Measurements from ENCODE around the gene CPSF4L.

The CPSF4L gene

GRCh38 chr17:73231395-73231794, 30.3 kb downstream of the CPSF4L start:
- DNase-seq, result no peak

- no peak for DNase-seq
These were observed 31.6 kb downstream of the CPSF4L start for GRCh38 chr17:73230088-73230487.

GRCh38 chr17:73228748-73229236, 32.9 kb downstream of the CPSF4L start:
- peak; percentile 9 for DNase-seq

- DNase-seq, result no peak
These were observed 33.7 kb downstream of the CPSF4L start for GRCh38 chr17:73227944-73228343.

- no peak for DNase-seq
These were observed 34.3 kb downstream of the CPSF4L start for GRCh38 chr17:73227379-73227778.

- no peak for DNase-seq
These were observed 35.0 kb downstream of the CPSF4L start for GRCh38 chr17:73226556-73227172.

- DNase-seq, result no peak
These were observed 36.9 kb downstream of the CPSF4L start for GRCh38 chr17:73224663-73225305.

GRCh38 chr17:73224237-73224636, 37.4 kb downstream of the CPSF4L start:
- DNase-seq, result no peak

- no peak for DNase-seq
These were observed 38.0 kb downstream of the CPSF4L start for GRCh38 chr17:73223626-73224230.

- DNase-seq, result no peak
These were observed 46.2 kb downstream of the CPSF4L start for GRCh38 chr17:73215447-73215846.

GRCh38 chr17:73214851-73215250, 46.8 kb downstream of the CPSF4L start:
- no peak for DNase-seq

- no peak for DNase-seq
These were observed 47.7 kb downstream of the CPSF4L start for GRCh38 chr17:73214008-73214407.

GRCh38 chr17:73211745-73212144, 49.9 kb downstream of the CPSF4L start:
- peak; percentile 69 for DNase-seq

GRCh38 chr17:73210002-73210678, 51.5 kb downstream of the CPSF4L start:
- DNase-seq, result no peak

- DNase-seq, result no peak
These were observed 52.2 kb downstream of the CPSF4L start for GRCh38 chr17:73209436-73209835.

- no peak for DNase-seq
These were observed 53.4 kb downstream of the CPSF4L start for GRCh38 chr17:73208139-73208827.

- no peak for DNase-seq
These were observed 56.2 kb downstream of the CPSF4L start for GRCh38 chr17:73205459-73205961.

- peak; percentile 37 for DNase-seq
These were observed 57.7 kb downstream of the CPSF4L start for GRCh38 chr17:73203788-73204479.

GRCh38 chr17:73203135-73203787, 58.4 kb downstream of the CPSF4L start:
- DNase-seq, result no peak

GRCh38 chr17:73201215-73202069, 60.2 kb downstream of the CPSF4L start:
- no peak for DNase-seq

- DNase-seq, result no peak
These were observed 61.2 kb downstream of the CPSF4L start for GRCh38 chr17:73200476-73200875.

Data from activated gamma-delta T cell treated with Interleukin-2 at 50 U/mL for 16 hours (primary cell).